NCI-H69 (cell line): ENCODE data around the gene EBI3.
"Not testable (repeated sequence)": the region's sequence is repeated elsewhere in the genome, so short reads cannot be mapped to it uniquely, and the experiment has no call there.

Source experiments
- DNase-seq: peaks from one replicate; lab custom pipeline; 2025; lab: John Stamatoyannopoulos, UW

The EBI3 gene

DNA sequence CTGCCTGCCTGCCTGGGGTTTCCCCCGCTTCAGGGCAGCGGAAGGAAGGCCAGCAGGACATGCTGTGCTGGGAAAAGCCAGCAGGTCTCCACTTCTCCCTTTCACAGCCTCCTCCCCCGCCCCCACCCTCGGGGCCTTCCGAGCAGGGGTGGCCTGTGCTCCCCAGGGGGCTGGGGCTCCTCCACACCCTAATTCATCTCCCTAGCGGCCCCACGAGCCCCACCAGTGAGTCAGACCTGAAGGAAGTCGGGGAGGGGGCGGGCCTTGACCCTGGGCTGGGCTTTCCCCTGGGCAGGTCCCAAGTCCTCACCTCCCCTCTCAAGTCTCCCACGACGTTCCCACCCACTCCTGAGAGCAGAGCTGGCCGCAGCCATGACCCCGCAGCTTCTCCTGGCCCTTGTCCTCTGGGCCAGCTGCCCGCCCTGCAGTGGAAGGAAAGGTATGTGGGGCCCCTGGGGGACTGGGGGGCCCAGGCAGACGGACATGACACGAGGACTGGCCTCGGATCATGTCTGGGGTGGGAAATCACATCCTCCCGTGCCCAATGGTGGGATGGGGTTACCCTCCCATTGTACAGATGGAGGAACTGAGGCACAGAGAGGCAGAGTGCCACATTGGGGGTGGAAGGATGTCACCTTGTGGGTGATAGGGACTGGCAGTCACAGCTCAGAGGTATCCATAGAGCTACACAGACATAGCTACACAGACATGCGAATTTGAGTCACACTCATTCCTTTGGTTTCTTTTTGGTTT lies at the start of gene EBI3:
Gene EBI3, plus strand, starts transcription at position 345 of the 753 bp plus-strand sequence. Its CDS starts 28 bp downstream, at position 373.
- peak; percentile 33 for DNase-seq

DNA sequence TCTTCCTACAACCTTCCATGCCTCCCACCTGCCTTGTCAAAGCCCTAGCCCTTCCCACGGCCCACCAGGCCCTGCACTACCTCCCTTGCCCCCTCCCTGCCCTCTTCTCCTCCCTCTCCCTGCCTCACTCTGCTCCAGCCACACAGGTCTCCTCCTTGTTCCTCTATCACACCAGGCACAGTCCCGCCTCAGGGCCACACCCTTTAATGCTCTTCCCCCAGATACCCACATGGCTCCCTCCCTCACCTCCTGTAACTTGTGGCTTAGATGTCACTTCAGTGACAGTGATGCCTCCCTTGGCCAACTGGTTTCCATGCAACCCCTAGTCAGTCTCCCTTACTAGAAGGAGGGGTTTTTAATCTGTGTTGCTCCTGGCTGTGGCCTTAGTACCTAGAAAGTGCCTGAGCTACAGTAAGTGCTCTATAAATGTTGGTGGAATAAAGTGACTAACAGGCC lies 48.2 kb upstream of the EBI3 start:
- DNase-seq: no peak

DNA sequence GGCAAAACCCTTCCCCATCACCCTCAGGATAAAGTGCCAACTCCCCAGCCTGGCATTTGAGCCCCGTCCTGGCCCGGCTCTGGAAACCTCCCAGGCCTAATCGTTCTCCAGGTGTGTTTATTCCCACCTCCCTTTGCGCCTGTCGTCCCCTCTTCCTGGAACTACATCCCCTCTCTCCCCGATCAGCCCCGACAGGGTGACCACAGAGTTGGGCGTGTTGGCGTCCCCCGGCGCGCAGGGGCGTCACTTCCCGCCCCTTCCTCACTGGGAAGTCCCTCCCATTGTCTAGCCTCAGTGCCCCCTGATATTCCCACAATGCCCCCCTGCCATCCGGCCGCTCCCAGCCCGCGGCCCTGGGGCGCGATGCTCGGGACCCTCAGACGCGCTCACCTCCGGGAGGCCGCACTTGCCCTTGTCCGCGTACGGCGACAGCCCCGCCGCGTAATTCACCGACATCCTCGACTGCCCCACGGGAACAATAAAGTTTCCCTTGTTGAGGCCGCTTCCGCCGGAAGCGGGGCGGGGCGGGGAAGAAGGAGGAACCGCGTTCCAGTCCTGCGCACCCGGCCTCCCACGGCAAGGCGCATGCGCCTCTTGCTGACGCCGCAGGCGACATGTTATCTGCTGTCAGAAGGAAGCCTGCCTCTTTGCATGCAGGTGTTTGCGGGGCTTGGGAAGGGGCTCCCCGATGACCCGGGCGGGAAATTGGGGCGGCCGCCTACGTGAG lies 47.1 kb upstream of the EBI3 start, which contains the start of the genes ANKRD24 and SIRT6:
Gene ANKRD24, plus strand, starts transcription at position 606 of the 727 bp plus-strand sequence. CDS start 3,737 bp downstream, outside the sequence.
Gene SIRT6, minus strand, starts transcription at position 480 of the 727 bp plus-strand sequence. Its CDS starts 24 bp downstream, at position 456.
- DNase-seq: peak; percentile 99

DNA sequence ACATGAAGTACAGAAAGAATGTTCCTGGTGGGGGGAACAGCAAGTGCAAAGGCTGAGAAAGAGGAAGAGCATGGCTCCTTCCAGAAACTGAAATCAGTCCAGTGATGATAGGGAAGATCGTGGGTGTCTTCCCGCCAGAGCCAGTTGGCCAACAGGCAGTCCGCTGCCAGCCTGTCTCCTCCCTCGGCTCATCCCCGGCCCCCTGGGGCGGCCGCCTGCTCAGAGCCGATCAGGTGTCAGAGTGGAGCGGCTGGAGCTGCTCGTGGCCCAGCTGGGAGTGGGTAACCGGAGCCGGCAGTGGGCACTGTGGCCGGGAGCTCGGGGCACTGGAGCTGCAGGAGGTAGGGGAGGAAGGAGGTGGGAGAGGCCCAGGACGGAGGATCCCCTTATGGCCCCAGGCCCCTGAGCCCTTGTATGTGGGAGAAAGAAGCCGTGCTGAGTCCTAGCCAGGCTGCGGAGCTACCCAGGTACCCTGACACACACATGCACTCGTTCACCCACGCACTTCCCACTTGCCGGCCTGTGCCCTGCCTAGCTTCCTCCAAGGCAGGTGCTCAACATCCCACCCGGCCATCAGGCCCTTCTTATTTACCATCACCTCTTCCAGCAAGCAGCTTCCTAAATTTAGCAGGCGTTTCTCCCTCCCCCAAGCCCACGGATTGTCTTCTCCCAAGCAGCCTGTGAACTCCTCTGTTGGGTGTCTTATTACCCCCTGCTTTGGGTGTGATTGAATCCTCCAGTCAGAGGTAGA lies 45.2 kb upstream of the EBI3 start:
- peak; percentile 93 for DNase-seq

DNA sequence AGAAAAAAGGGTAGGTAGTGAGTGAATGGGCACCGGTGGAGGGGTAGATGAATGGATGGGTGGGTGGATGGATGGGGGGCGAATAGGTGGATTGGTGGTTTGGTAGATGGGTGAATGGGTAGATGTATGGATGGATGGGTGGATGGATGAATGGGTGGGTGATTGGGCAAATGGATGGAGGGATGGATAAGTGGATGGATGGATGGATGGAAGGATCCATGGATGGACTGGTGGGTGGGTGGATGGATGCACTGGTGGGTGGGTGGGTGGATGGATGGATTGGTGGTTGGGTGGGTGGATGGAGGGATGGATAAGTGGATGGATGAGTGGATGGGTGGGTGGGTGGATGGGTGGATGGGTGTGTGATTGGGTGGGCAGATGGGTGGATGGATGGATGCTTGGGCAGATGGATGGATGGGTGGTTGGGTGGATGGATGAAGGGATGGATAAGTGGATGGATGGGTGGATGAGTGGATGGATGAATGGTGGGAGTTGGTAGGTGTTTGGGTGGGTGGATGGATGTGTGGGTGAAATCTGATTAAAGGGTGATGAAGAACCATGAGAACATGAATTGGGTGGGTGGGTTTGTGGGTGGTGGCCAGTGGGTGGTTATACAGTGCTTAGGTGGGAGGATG lies 44.5 kb upstream of the EBI3 start:
- no peak for DNase-seq

DNA sequence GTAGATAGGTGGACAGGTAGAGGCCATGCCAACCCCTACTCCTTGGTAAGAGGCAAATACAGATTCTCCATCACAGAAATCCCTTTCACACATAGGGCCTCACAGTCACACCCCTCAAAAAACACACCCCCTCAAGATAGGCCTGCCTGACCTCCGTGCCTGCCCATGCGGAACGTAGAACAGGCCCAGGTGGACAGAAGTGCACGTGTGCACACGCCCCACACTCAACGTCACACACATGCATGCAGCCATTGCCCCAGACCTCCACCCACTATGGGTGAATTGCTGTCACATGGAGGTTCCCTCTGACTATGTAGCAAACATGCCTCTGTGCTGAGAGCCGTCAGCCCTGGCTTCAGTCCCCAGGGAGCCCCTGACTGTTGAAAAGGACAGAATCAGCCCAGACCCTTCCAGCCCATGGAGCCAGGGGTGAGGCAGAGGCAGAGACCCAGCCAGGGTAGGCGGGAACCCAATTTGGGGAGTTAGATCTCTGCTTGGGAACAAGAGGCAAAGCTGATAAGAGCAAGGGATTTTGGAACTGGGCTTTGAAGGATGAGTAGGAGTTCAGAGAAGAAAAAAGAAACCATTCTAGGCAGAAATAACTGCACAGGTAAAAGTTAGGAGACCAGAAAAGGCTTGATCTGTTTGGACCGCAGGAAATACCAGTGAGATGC lies 43.8 kb upstream of the EBI3 start:
- DNase-seq: no peak

DNA sequence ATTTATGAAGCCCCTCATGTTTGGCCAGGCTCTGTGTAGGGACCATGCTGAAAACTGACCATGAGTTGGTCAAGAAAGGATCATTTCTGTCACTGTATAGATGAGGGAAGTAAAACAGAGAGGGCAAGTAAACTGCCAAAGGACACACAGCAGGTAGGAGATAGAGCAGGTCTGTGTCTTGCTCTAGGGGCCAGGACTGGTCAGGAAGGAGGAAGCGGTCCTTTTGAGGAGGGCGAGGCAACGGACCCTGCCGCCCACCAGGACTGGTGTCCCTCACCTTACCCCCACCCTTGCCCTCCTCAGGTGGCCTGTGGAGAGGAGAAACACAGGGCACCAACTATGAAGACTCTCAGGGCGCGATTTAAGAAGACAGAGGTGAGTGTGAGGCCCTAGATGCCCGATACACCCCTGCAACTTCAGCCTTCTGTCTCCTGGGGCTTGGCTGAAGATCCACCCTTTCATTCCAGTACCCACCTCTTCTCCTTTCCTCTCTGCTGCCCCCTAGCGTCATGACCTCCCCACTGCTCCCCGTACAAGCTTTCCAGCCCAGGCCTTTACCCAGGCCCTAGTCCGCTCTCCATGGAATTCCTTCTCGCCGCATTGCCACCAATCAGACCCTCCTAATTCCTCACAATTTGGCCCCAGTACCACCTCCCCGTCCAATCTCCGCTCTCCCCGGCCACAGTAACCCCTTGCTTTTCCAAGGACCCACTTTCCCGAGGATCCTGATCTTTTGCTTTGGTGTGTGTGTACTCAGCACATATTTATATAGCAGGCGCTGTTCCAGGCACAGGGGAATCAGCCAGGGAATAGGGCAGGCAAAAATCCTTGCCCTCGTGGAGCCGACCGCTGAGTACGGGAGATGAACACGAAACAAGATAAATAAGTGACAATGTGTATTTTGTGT lies 43.0 kb upstream of the EBI3 start:
- DNase-seq: peak; percentile 79

DNA sequence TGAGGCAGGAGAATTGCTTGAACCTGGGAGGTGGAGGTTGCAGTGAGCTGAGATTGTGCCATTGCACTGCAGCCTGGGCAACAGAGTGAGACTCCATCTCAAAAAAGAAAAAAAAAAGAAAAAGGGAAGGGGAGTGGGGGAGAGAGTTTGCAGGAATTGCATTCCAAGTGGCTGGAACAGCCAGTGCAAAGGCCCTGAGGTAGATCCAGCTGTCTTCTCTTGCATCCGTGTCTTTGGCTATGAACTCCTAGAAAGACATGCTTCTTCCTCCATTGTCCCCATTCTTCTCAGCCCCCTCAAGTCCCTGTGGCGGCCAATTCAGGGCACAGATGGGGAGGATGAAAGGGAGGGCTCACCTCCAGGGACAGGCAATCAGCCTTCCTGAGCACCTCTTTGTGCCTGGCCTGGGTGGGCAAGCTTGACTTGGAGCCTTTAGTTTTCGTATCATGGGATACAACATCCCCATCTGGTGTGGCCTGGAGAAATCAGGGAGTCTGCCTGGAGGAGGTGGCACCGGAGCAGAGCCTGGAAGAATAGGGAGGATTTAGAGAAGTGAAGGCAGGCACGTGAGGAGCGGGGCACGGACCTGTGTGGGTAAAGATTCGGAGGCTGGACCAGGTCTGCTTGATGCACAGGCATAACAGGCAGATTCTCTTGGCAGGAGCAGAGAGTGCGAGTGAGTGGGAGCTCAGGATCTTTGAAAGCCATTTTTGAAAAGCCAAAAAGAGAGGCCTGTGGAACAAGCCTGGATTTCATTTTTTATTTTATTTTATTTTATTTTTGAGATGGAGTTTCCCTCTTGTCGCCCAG lies 41.8 kb upstream of the EBI3 start:
- no peak for DNase-seq

DNA sequence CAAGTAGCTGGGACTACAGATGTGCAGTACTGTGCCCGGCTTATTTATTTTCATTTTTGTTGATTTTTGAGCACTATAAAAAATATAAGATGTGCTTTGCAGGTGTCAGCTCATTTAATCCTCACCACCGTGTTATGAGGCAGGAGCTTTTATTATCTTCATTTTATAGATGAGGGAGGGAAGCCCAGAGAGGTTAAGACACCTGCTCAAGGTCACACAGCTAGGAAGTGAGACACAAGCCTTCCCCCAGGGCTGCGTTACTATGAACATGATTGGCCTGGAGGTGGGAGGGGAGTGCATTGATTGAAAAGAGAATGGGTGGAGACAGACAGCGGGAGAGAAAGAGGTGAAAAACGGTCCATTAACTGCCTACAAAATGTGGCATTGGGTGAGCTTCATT lies 39.7 kb upstream of the EBI3 start:
- DNase-seq: no peak

DNA sequence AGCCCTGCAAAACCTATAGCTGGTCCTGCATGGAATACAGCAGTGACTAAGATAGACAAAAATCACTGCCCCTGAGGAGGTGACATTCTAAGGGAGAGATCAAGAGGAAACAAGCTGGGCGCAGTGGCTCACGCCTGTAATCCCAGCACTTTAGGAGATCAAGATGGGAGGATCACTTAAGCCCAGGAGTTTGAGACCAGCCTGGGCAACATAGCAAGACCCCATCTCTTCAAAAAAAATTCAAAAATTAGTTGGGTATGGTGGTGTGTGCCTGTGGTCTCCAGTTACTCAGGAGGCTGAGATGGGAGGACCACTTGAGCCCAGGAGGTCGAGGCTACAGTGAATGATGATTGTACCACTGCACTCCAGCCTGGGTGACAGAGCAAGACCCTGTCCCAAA lies 36.8 kb upstream of the EBI3 start:
- not testable (repeated sequence) for DNase-seq

DNA sequence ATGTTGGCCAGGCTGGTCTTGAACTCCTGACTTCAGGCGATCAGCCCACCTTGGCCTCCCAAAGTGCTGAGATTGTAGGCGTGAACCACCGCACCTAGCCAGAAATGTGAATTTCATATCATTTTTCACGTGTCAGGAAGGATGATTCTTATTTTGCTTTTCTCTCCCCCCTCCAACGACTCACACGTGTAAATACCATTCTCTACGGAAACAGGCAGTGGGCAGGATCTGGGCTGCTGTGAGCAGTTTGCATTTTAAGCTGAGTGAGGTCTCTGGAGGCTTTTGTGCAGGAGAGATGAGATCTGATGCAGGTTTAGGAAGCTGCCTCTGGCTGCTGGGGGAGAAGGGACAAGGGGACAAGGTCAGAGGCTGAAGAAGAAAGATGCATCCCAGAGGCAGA lies 35.0 kb upstream of the EBI3 start:
- no peak for DNase-seq

DNA sequence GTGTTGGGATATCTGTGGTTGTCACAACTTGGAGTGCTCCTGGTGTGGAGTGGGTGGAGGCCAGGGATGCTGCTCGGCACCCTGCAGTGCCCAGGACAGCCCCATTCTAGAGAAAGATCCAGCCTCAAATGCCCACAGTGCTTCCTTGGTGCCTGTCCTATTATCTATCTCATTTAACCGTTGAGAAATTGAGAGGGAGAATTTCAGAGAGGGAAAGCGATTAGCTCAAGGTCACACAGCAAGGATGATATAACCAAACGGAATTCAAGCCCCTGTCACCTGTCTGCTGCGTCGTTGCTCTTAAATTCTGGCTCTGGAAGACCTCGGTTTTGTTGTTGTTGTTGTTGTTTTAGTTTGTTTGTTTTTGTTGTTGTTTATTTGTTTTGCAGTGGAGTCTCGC lies 33.3 kb upstream of the EBI3 start:
- DNase-seq: no peak

DNA sequence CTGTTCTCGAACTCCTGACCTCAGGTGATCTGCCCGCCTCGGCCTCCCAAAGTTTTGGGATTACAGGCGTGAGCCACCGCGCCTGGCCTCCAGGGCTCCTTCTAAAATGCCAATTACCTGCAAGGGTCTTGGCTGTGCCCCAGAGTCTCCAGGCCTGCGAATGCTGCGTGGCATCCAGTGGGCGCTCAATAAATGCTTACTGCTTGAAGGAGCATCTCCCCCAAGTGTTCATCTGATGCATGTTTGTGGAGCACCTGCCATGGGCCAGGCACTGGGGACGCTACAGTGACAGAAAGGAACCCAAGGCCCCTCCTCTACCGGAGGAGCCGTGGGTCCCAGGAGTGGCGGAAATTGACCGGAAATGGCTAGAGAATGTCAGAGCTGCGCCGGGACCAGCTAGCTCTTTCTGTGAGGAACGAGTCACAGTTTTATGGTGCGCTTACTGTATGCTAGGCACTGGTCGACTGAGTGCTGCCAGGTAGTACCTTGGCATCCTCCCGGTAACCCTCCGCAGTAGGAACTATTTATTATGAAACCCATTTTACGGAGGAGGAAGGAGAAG lies 32.7 kb upstream of the EBI3 start:
- no peak for DNase-seq

DNA sequence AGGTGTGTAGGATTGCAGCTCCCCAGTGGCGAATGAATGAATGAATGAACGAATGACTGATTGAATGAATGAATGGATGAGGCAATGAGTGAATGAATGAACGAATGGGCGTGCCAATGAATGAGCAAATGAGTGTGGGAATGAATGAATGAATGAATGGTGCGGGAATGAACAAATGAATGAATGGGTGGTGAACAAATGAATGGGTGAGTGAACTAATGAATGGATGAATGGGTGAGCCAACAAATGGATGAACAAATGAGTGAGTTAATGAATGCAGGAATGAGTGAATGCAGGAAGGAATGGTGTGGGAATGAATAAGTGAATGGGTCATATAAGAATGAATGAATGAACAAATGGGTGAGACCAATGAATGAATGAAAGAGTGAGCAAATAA lies 32.1 kb upstream of the EBI3 start:
- no peak for DNase-seq

DNA sequence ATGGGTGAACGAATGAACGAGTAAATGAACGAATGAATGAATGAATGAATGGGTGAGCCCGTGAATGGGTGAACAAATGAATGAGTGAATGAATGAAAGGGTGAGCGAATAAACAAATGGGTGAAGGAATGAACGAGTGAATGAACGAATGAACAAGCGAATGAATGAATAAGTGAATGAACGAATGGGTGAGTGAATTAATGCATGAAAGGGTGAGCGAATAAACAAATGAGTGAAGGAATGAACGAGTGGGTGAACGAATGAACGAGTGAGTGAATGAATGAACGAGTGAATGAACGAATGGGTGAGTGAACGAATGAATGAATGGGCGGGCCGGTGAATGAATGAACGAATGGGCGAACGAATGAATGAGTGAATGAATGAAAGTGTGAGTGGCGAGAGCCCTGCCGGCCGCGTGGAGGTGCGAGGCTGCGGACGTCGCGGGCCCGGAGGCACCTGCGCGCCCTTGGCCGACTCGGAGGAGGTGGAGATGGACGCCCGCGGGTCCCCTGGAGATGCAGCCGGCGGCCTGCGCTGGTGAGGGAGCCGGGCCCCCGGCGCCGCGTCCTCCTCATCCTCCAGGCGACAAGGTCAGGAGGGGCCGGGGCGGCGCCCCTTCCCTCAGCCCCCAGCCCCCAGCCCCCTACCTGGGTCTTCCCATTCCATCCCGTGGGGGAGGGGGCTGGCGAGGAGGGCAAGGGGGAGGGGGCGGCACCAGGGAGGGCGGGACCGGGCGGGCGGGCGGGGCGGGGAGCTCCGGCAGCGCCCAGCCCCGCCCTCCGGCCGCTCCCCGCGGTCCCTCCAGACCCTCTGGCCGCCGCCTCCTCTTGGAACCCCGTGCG lies 31.5 kb upstream of the EBI3 start:
- DNase-seq: peak; percentile 68

DNA sequence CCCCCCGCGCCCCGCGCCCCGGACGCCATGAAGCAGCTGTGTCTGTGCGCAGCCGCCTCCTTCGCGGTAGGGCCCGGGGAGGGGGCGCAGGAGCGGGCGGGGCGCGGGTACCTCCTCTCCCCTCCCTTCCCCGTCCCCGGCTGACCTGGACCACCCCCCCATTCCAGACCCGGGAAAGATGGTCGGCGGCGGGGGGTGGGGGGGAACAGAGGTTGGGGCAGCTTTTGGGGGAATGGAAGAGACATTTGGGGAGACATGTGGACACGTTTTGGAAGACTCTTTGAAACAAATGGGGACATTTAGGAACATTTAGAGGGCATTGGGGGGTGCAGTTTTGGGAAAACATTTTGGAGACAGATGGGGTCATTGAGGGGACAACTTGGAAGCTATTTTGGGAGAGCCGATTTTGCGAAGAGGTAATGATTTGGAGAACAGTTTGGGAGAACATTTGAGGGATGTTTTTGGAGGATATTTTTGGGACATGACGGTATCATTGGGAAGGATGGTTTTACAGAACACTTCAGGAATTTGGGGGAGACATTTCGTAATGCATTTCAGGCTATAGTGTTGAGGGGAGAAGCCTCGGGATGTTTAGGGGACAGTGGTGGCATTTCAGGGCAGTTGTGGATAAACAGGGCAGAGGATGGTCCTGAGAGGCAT lies 30.7 kb upstream of the EBI3 start:
- DNase-seq: no peak

DNA sequence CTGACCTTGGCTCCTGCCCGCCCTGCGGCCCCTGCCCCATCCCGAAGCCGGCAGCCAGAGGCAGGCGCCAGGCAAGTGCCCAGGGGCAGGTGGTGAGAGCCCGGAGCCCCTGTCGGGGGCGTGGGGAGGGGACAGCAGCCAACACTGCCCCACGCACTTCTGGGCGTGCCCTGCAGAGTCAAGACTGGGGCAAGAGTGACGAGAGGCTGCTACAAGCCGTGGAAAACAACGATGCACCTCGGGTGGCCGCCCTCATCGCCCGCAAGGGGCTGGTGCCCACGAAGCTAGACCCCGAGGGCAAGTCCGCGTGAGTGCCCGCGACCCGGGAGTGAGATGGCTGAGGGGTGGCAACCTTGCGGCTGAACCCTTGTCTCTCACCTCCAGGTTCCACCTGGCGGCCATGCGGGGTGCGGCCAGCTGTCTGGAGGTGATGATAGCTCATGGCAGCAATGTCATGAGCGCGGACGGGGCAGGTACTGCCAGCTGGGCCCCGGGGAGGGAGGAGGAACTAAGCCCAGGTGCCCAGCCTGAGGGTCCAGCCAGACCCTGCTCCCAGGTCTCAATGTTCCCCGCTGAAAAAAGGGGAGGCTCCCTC lies 29.5 kb upstream of the EBI3 start:
- peak; percentile 46 for DNase-seq
